ENCODE results near the gene HPS1.

HPS1 gene

DNA sequence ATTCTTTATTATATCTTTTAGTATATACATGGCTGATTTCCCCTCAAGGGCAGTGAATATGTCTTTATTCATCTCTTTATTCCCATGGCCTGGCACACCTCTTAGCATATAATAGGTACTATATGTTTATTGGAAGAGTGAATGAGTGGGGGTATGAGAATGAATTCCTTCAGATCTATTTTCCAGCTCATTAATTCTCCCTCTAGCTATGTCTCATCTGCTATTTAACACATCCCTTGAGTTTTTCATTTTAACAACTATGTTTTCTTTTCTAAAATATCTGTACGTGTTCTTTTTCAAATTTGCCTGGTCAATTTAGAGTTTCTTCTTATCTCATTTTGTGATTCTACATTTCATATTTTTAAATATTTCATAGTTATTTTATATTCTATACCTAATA, 14.4 kb downstream of the HPS1 start:
- no peak for DNase-seq (ENCODE audit: low read depth in 2 of 2)

GRCh38 chr10:98431016-98431415, 15.7 kb downstream of the HPS1 start:
- DNase-seq (ENCODE audit: low read depth in 2 of 2): no peak

GRCh38 chr10:98430427-98430826, 16.3 kb downstream of the HPS1 start:
- DNase-seq (ENCODE audit: low read depth in 2 of 2): no peak

- DNase-seq (ENCODE audit: low read depth in 2 of 2): no peak
These were observed 17.2 kb downstream of the HPS1 start for GRCh38 chr10:98429320-98430072.

DNA sequence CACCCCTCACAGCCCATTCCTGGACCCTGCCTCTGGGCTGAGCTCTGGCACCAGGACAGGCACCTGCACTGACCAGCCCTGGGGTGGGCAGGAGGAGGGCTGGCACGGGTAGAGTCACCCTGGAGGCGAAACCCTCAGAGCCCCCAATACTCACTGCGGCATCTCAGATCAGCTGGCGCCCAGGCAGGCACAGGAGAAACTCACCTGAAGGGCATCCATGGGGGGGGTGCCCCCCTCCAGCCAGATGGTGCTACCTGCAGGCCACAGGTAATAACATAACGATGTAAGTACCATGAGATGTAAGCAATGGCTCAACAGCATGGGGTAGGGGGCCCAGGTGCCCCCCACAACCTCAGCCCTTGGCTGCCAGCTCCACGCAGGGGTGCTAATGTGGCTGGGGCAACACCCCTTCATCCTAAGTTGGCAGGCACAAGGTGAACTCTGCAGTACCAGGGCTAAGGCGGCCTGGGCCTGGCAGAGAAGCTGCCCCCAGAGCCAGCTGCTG, 19.7 kb downstream of the HPS1 start:
- no peak for DNase-seq (ENCODE audit: low read depth in 2 of 2)

DNA sequence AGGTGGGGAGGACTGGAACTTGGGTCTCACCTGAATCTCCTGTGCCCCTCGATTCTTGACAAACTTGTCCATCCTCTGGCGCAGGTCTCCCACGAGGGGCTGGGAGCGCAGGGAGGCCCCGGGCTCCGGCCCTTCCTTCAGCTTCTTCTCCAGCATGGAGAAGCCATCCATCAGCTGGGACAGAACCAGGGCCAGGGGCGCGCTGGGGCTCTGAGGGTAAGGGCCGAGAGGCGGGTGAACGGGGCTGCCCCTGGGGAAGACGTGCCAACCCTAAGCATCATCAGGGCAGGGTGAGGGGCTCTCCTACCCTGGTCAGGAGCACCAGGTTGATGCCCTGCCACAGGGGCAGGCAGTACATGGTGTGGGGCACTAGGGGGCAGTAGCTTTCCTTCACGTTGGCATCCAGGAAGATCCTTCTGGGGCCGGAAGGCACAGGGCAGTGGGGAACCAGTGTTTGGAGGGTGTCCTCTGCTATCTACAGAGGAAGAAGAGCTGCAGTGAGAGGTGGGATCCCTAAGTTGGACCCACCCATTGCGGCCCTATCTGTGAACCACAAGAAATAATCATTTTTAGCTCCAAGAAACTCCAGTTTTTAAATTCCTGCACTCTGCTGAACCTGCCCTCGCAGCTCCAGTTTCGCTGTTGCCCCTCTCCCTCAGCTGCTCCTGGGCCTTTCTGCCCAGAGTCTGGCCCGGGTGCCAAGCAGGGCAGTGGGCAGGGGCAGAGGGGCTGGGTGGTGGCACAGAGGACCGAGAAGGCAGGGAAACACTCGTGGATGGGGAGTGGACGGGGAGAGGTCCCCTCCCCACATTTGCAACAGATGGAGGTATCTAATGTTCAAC, 21.0 kb downstream of the HPS1 start:
- DNase-seq (ENCODE audit: low read depth in 2 of 2): no peak

DNA sequence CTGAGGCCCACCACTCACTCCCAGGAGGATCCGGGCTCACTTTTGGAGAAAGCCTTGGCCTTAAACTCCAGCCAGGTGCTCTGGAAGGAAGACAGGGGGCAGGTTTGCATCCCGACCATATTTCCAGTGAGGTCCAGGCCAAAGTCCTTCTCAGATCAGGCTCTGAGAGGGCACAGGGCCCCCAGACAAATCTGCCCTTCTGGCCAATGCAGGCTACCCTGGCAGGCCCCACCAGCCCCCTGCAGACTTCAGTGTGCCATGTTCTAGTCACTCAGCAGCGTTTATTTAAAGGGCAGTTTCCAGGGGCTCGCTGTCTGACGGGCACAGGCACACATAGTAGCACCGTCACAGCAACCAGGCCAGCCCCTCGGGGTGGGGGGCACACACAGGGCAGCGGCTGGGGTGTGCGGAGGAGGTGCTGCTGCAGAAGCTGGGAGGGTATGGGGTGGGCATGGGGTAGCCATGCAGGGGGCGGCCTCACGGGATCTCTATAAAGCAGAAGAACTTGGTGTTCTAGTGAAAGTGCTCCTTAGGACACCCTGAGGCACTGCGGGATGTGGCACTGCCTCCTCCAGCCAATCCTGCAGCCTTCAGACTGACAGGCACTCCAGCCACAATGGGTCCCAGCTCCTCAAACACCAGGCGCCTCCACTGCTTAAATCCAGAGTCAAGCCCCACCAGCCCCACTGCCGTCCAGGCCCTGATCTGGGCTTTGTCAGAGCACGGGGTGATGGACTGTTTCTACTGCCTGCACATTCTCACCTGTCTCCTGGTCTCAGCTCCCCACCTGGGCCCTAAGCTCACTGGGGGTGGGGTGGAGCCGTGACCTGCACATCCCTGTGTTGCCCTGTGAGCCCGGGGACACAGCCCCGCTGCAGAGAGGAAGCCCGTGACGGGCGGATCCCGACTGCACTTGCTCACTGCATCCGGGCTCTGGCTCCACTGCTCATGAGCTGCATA, 22.2 kb downstream of the HPS1 start:
- DNase-seq (ENCODE audit: low read depth in 2 of 2): no peak

GRCh38 chr10:98423691-98424120, 23.0 kb downstream of the HPS1 start:
- DNase-seq (ENCODE audit: low read depth in 2 of 2): no peak

DNA sequence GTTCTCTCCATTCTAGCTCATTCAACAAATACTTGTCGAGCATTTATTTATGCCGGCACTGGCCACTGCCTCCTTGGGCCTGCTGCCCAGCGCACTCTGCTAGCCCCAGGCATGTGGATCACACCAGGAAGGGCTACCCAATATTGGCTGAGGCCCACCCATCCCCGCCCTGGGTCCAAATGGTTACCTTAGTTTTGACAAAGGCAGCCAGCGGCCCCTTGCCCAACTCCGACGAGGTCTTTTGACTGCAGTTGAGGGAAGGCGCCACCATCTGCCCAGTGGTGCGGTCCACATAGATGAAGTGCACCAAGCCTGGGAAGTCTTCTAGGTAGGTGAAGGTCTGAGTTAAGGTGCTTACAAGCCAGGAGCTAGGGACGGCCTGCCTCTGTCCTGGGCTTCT, 24.6 kb downstream of the HPS1 start:
- DNase-seq (ENCODE audit: low read depth in 2 of 2): no peak

- DNase-seq (ENCODE audit: low read depth in 2 of 2): no peak
These were observed 25.9 kb downstream of the HPS1 start for GRCh38 chr10:98420786-98421185.

DNA sequence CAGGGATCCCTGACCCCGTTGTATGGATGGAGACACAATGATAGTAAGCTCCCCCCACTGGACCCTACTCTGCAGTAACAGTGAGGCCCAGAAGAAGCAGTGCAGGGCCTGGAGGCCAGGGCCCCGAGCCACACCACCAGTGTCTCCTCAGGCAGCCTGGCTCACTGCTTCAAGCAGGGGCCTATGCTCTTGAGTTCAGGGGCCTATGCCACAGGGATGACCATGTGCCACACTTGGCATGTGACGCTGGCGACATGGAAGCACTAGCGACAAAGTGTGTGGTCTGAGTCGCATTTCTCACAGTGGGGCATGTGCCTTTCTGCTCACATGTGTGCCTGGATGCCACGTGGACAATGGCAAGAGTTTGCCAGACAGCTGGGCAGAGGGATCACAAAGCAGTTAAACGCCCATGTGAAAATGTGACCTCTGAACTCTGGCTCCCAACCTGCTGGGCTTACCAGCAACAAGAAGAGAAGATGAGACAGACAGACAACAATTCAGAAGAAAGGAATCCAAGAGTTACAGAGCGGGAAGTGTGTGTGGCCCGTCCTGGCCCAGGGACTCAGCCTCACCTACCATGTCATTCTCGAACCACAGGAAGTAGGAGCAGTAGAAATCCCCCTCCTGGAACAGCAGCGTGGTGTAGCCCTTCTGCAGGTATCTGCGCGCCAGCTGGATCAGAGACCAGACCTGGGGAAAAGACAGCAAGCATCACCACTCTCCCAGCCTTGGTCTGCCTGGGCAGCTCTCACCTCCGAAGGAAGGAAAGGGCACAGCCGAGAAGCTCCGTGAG, 27.1 kb downstream of the HPS1 start:
- no peak for DNase-seq (ENCODE audit: low read depth in 2 of 2)

GRCh38 chr10:98418665-98419468, 27.9 kb downstream of the HPS1 start:
- DNase-seq (ENCODE audit: low read depth in 2 of 2): no peak

DNA sequence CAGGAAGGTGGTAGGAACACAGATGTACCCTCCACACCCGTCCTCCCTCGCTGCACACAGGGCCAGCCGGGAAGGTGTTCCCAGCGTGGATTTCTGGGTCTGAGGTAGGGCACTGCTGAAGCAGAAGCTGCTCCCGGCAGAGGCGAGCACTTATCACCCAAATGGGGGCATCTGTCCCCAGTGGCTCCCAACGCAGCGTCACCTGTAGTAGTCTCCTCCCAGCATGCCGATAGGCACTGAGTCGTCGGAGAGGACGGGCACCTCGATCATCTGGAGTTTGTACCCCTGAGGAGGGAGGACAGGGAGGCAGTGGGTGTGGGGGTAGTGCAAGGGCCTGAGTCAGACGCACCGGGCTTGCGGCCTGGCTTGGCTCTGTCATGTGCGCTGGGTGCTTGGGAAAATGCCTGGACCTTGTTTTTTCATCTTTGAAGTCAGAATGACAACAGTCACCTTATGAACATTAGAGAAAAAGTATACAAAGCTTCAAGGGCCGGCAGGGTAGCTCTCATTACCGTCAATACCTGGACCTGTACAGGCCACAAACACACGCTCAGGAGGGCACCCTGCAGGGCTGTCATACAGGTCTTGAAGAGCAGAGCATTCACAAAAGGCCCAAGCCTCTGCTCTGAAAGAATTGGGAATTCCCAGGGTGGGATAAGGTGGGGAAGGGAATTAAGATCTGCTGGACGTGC, 28.6 kb downstream of the HPS1 start:
- no peak for DNase-seq (ENCODE audit: low read depth in 2 of 2)

GRCh38 chr10:98417481-98417959, 29.2 kb downstream of the HPS1 start:
- no peak for DNase-seq (ENCODE audit: low read depth in 2 of 2)

DNA sequence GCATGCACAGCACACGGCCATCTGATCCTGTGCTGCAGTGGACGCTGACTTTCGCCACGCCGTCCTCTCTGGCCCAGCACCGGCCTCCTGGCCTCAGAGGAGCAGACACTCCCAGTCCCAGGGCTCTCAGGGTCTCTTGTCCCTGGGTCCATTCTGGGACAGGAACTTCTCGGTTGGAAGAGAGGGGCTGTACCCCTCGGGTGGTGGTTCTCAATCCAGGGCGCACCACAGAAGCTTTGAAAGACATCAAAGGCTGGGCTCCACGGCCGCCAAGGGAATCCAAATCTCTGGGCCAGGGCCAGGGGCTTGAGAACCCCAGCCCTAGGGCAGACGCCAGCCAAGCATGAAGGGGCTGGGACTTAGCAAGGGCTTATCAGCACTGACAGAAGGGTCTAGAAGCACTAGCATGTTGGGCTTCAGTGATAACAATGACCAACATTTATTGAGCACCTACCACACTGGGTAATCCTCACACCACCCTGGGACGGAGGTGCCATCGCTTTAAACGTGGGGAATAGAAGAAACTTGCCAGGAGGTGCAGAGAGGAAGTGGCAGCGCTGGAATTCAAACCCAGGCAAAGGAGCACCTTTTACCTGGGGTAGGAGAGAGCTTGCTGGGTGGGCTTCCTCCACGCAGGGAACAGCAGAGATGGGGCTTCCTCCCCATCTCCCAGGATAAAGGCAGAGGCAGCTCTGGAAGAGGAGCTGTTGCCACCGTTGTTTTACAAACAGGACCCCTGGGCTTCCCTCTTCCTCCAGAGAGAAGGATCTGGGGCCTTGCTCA, 29.9 kb downstream of the HPS1 start:
- no peak for DNase-seq (ENCODE audit: low read depth in 2 of 2)

DNA sequence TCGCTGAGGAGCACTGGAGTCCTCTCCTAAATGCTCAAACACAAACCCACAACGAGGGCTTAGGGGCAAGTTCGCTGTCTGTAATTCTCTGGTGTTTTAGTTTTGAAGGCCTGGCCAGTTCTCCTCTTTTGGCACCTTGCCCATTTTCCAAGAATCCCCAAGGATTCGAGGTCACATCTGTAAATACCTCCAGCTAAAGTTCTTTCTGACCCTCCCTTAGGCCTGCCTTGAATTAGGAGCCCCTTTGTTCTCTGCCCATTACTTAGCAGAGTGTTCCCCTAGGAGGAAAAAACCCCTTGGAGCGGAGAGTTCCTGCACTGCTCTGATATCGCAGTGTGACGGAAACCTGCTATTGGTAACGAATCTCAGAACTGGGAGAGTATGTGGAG, 31.0 kb downstream of the HPS1 start:
- DNase-seq (ENCODE audit: low read depth in 2 of 2): peak in 1 of 2 experiments; percentile 12

GRCh38 chr10:98414932-98415730, 31.6 kb downstream of the HPS1 start, which contains the start of gene PYROXD2:
TSS of gene PYROXD2 (minus strand) at chr10:98415182. CDS start at chr10:98415135, 47 bp downstream.
- peak; percentile 77 to 83 for DNase-seq (ENCODE audit: low read depth in 2 of 2)

GRCh38 chr10:98414578-98414931, 32.2 kb downstream of the HPS1 start:
- no peak for DNase-seq (ENCODE audit: low read depth in 2 of 2)

All from fibroblast of skin of left biceps (primary cell).